ENCODE data around the gene ACKR4.
"Not testable (repeated sequence)": the region's sequence is repeated elsewhere in the genome, so short reads cannot be mapped to it uniquely, and the experiment has no call there.

ACKR4 gene

DNA sequence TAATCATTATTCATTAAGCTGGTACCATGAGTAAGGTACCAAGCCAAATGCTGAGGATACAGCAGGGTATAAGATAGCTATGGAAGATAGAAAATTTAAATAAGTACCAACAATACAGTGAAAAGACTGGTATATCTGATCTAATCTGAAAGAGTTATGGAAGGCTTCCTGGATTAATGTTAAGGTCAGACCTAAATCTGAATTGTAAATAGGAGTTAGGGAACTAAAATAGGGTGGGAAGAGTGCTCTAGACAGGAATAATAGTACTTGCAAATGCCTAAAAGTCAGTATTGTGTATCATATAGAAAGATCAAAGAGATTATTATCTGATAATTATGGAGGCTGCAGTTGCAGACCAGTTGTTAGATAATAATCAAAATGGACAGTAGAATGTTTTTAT lies 2.6 kb upstream of the ACKR4 start:
- no peak for DNase-seq

- DNase-seq = peak; percentile 67 to 89 (median 78)
These were observed 2.1 kb upstream of the ACKR4 start for GRCh38 chr3:132595014-132595413.

DNA sequence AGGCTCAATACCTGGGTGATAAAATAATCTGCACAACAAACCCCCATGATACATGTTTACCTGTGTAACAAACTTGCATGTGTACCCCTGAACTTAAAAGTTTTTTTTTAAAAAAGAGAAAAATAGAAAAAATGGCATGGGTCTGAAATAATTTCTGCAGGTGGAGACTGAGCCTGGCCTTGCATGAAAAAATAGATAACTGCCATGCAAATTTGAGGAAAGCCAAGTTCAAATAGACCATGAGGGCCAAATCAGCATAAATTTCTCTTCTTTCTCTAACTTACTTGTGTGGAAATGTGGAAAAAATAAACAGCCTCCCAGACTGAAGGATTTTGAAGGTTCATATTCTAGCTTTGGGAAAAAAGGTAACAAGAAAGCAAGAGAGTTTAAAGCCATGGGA lies 744 bp upstream of the ACKR4 start:
- DNase-seq = no peak

DNA sequence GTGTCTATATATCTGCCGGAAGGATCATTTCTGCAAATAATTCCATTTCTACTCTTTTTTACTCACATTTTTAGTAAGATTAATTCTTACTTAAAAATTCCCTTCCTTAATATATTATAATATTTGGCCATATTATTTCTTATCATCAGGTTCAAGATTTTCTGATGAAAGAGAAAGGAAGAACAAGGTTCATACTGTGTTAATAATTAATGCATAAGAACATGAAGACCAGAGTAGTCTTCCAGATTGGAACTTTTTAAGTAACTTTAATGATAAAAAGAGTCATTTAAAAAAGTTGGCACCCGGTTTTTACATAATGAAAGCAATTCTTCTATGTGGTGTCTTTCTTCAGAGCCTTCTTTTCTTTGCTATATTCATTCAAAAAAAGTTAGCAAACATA lies 590 bp downstream of the ACKR4 start:
- no peak for DNase-seq

GRCh38 chr3:132598181-132598580 lies 1.1 kb downstream of the ACKR4 start:
- no peak for DNase-seq

DNA sequence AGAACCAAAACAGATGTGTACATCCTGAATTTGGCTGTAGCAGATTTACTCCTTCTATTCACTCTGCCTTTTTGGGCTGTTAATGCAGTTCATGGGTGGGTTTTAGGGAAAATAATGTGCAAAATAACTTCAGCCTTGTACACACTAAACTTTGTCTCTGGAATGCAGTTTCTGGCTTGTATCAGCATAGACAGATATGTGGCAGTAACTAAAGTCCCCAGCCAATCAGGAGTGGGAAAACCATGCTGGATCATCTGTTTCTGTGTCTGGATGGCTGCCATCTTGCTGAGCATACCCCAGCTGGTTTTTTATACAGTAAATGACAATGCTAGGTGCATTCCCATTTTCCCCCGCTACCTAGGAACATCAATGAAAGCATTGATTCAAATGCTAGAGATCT lies 3.5 kb downstream of the ACKR4 start:
- not testable (repeated sequence) for DNase-seq

DNA sequence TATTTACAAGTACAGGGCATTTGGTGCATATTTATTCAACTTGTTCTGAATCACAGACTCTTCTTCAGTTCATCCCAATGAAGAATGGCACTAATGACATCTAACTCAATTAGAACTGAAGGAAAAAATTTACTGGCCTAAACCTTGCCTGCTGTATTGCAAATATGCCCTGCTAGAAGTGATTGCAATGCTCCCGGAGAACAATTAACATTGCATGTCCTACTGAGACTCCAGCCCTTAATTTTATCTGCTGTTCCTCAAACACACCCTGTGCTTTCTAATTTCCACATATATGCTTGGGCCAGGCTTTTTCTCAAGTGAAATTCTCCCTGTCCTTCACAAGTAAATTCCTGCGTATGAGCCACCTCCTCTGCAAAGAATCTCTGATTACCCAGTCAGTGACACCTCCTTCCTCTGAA lies 8.3 kb downstream of the ACKR4 start:
- DNase-seq = no peak

DNA sequence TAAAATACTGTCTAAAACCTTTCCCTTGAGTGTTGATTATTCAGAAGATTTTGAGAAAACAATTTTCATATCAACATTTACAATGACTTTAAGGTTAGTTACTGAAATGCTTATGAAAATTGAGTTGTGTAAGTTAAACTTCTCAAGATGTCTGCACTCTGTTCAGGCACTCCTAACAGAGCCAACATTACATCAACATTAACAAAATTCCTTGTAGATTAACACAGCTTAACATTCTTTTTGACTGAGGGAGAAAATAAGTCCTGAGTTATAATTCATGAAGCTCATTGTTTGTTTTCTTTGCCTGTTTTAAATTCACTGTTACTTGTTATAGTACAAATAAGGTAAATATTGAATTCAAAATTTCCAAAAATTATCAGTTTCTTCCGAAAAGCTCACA lies 9.0 kb downstream of the ACKR4 start:
- no peak for DNase-seq

GRCh38 chr3:132606620-132607019 lies 9.6 kb downstream of the ACKR4 start:
- not testable (repeated sequence) for DNase-seq

DNA sequence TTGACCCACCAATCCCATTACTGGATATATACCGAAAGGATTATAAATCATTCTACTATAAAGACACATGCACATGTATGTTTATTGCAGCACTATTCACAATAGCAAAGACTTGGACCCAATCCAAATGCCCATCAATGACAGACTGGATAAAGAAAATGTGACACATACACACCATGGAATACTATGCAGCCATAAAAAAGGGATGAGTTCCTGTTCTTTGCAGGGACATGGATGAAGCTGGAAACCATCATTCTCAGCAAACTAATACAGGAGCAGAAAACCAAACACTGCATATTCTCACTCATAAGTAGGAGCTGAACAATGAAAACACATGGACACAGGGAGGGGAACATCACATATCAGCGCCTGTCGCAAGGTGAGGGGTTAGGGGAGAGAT lies 18.2 kb downstream of the ACKR4 start:
- not testable (repeated sequence) for DNase-seq

- no peak for DNase-seq
These were observed 18.8 kb downstream of the ACKR4 start for GRCh38 chr3:132615881-132616280.

DNA sequence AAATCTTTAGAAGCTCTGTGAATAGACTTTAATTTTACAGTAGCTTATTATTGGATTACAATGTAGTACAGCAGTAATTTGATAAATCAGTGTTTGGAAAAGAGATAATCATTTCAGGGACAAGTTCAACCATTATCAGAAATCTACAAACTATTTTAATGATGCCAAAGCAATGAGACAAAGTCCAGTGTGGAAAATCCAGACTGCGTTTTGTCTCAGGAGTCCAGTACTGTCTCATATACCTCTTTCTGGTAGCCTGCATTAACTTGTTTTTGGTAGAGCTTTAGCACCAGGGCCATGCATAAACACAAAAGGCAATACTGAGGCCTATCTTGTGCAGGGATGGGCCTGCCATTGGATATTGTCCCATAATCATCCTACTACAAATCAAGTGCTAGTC lies 19.7 kb downstream of the ACKR4 start:
- DNase-seq = no peak

- no peak for DNase-seq
These were observed 25.1 kb downstream of the ACKR4 start for GRCh38 chr3:132622148-132622547.

DNA sequence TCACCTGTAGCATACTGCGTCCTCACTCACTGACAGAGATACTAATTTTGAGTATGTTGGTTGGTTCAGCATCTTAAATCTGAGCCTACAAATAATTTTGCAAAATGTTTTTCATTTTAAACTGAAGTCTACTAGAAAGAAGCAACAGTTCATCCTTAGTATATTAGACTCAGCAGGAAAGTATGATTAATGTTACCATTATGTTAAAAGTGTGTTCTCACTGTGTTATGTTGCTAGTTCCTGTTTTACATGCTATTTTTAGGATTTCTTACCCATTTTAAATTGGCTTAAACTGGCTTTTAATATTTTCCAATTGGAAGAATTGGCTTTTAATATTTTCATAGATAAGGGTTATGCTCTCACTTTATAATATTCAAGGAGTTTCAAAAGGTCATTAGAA lies 25.7 kb downstream of the ACKR4 start:
- peak in 2 of 4 experiments; percentile 25 to 50 for DNase-seq

- no peak for DNase-seq
These were observed 26.6 kb downstream of the ACKR4 start for GRCh38 chr3:132623646-132624045.

GRCh38 chr3:132624790-132625189 lies 27.7 kb downstream of the ACKR4 start:
- no peak for DNase-seq

- peak in 2 of 4 experiments; percentile 12 to 13 for DNase-seq
These were observed 28.5 kb downstream of the ACKR4 start for GRCh38 chr3:132625613-132626012.

- DNase-seq = no peak
These were observed 29.9 kb downstream of the ACKR4 start for GRCh38 chr3:132626955-132627354.

GRCh38 chr3:132628157-132628556 lies 31.1 kb downstream of the ACKR4 start:
- no peak for DNase-seq

DNA sequence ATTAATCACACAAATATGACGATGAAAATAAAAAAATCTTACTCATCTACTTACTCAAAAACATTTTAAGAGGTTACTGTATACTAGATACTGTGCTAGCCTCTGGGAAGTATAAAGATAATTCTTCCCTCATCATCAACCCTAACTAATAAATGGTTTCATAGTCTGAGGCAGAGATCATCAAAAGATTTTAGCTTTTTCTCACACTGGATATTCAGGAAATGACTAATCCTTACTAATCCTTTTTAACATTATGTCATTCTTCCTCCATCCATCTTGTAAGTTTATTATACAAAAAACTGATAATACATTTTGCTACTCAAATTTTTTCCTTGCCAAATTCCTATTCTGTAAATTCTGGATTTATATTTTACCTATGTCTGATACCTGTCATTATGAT lies 32.9 kb downstream of the ACKR4 start:
- DNase-seq = peak in 2 of 4 experiments; percentile 23 to 39

GRCh38 chr3:132630612-132631011 lies 33.5 kb downstream of the ACKR4 start:
- DNase-seq = no peak

- no peak for DNase-seq
These were observed 38.0 kb downstream of the ACKR4 start for GRCh38 chr3:132635052-132635451.

DNA sequence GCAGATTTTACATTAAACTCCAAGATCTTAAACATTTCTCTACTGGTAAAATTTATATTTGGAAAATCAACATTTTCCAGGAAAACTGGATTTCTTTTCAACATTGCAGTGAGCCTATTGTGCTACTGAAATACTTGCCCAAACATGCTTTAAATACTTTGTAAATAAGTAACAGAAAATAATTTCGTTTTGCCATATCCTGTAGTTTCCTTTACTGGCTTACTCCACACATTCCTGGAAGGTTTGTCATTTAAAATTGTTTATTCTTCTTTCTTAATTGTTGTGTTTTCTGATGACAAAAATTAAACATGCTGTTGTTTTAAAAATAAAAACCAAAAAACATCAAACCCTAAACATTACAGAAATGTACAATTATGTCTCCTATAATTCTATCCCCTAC lies 40.5 kb downstream of the ACKR4 start:
- DNase-seq = no peak

- DNase-seq = no peak
These were observed 41.6 kb downstream of the ACKR4 start for GRCh38 chr3:132638706-132639105.

DNA sequence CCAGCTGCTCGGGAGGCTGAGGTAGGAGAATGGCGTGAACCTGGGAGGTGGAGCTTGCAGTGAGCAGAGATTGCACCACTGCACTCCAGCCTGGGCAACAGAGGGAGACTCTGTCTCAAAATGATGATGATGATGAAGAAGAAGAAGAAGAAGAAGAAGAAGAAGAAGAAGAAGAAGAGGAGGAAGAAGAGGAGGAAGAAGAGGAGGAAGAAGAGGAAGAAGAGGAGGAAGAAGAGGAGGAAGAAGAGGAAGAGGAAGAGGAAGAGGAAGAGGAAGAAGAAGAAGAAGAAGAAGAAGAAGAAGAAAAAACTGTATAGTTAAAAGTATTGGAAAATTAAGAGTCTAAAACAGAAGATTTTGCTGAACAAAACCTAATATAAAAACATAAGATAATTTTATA lies 44.4 kb downstream of the ACKR4 start:
- DNase-seq = not testable (repeated sequence)

Data from suppressor macrophage (primary cell).